GM19452 (cell line): ENCODE data around the gene ZMYND11.
"Not testable (repeated sequence)": the region's sequence is repeated elsewhere in the genome, so short reads cannot be mapped to it uniquely, and the experiment has no call there.

ENCODE experiments used
- ATAC-seq: cut with Tn5 transposase; IDR thresholded peaks from one replicate; pipeline ENCODE4 v1.9.1; 2021; ENCODE audit not compliant: unreplicated experiment

Gene ZMYND11

DNA sequence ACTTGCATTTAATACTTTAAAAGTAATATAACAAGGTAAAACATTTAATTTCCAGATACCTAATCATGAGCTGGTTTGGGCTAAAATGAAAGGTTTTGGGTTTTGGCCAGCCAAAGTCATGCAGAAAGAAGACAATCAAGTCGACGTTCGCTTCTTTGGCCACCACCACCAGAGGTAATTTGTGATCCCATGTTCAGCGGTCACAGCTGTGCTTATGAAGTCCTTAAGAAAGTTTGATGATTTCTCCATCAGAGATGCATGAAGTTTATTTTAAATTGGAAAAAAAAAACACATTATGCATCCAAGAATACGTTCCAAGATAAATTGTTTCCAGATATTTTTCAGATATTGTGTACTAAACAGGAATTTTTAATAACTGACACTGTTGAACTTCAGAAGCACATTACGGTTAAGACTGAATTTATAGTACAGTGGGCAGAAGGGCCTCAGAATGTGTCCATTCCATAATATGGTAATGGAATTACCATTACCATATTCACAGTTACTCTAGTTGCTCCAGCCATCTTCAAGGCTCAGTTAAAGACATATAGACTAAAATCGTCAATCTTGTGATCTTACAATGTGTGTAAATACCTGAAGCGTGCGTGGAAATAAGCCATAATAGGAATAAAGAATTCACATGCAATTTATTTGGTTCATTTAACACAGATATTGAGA is 106.8 kb downstream of the ZMYND11 start:
- no peak for ATAC-seq

DNA sequence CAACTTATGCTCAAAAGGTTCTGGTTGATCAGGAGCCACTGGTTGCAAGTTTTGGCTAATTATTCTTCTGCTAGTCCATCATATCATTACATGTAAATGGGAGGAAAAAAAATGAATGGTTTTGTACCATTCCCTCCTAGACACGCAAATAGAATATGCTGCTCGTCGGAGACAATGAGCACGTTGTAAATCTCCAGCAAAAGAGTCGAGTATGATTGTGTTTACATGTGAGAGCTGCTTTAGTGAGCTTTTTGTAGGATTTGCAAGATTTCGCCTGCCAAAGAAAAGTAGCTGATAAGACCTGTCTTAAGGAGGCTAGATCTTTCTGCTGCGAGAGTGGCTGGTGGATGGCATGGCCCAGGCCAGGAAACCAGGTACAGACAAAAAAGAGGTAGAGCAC is 109.0 kb downstream of the ZMYND11 start:
- no peak for ATAC-seq

DNA sequence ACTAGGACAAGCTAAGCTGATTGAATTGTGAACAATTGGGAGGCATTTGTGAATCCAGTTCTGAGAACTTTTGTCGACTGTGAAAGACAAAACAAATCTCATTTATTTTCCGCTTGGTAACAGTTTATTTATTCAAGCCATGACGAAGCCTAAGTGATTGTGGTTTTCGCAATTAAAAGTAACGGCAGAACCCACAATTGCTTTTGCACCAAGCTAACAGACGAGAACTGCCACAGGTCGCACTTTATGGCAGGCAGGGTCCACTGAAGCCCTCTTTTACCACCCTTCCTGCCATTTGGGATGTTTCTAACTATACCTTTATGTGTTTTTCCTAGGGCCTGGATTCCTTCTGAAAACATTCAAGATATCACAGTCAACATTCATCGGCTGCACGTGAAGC is 111.2 kb downstream of the ZMYND11 start:
- ATAC-seq = no peak

DNA sequence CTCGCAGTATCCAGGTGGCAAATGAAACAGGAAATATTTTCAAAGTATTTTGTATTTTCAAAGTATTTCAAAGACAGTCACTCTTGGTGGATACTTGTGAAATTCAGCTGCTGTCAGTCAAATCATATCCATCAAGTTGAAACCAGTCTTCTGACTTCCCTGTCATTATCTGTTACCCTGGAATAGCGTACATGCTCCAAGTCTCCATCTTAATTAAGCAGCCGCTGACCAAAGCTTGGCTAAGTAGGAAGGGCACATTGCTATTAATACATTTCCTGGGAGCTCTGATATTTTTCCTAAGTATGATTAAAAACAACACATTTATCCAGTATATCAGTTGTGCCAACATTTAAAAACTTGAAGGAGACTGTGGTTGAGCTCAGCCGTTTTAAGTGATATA is 112.2 kb downstream of the ZMYND11 start:
- ATAC-seq = no peak

DNA sequence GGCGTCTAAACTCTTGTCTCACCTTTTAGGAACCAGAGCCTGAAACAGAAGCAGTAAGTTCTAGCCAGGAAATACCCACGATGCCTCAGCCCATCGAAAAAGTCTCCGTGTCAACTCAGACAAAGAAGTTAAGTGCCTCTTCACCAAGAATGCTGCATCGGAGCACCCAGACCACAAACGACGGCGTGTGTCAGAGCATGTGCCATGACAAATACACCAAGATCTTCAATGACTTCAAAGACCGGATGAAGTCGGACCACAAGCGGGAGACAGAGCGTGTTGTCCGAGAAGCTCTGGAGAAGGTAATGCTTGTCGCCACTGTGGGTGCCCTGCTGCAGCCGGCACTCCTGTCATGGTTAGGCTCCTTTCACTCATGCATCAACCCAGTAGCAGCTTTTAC is 113.1 kb downstream of the ZMYND11 start:
- no peak for ATAC-seq

DNA sequence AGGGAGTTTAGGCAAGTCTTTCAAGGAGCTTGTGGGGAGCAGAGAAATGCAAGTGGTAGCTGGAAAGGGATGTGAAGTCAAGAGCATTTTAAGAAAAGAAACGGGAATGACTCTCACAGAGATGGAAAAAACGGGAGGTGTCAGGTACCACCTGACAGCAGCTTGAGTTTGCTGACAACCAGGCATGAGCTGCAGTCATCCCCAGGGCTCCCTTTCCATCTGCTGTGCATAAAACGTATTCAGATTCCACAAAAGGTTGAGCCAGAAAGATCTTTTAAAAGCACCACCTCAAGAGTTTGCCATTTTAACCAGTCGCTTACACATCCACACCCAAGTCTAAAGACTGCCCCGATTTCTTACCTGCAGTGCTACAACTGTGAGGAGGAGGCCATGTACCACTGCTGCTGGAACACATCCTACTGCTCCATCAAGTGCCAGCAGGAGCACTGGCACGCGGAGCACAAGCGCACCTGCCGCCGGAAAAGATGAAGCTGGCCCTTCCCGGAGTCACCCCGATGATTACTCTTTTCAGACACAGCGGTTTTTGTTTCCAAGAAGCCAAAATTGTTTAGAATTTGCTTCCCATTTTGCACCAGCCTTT is 116.8 kb downstream of the ZMYND11 start:
- no peak for ATAC-seq

DNA sequence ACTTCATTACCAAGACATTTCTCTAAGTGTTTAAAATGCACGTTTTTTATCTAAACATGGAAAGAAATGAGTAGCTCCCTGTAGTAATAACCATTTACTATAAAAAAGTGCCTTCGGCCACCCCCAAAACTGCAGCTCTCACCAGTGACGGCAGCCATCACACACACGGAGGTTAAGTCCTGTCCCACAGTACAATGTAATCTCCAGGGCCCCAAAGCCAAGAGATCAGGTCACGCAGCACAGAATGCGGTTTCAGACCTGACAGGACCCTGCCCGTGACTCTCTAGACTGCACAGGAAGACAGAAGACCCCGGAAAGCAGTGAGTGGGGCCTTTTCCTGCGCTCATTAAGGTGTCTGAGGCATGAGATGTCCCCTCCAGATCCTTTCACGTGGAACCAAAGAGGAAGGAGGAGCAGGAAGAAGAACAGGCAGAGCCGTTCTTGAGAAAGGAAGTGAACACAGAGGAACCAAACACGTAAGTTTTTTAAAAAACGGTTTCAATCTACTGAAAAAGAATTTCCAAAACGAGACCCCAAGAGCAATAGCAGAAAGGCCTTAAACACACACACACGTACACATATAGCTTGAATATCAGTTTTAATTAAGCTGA is 125.7 kb downstream of the ZMYND11 start:
- ATAC-seq = no peak

DNA sequence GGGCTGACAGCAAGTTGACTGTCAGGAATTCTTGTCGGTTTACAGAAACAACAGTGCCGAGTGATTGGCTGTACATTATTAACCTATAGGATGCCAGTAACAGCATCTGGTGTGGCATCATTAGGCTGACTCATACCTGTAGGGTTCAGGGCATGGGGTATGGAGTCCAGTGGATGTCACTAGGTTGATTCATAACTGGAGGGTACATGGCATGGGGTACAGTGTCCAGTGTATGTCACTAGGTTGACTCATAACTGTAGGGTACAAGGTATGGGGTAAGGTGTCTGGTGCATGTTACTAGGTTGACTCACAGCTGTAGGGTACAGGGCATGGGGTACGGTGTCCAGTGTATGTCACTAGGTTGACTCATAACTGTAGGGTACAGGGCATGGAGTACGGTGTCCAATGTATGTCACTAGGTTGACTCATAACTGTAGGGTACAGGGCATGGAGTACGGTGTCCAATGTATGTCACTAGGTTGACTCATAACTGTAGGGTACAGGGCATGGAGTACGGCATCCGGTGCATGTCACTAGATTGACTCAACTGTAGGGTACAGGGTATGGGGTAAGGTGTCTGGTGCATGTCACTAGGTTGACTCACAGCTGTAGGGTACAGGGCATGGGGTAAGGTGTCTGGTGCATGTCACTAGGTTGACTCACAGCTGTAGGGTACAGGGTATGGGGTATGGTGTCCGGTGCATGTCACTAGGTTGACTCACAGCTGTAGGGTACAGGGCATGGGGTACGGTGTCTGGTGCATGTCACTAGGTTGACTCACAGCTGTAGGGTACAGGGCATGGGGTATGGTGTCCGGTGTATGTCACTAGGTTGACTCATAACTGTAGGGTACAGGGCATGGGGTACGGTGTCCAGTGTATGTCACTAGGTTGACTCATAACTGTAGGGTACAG is 129.2 kb downstream of the ZMYND11 start:
- ATAC-seq = not testable (repeated sequence)

DNA sequence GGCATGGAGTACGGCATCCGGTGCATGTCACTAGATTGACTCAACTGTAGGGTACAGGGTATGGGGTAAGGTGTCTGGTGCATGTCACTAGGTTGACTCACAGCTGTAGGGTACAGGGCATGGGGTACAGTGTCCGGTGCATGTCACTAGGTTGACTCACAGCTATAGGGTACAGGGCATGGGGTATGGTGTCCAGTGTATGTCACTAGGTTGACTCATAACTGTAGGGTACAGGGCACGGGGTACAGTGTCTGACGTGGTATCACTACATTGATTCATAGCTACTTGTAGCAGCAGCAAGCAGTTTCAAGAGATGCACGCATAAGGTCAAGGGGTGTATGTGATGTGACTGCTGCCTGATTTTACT is 129.8 kb downstream of the ZMYND11 start:
- not testable (repeated sequence) for ATAC-seq

DNA sequence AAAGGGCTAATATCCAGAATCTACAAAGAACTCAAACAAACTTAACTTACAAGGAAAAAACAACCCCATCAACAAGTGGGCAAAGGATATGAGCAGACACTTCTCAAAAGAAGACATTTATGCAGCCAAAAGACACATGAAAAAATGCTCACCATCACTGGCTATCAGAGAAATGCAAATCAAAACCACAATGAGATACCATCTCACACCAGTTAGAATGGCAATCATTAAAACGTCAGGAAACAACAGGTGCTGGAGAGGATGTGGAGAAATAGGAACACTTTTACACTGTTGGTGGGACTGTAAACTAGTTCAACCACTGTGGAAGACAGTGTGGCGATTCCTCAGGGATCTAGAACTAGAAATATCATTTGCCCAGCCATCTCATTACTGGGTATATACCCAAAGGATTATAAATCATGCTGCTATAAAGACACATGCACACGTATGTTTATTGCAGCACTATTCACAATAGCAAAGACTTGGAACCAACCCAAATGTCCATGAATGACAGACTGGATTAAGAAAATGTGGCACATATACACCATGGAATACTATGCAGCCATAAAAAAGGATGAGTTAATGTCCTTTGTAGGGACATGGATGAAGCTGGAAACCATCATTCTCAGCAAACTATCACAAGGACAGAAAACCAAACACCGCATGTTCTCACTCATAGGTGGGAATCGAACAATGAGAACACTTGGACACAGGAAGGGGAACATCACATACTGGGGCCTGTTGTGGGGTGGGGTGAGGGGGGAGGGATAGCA is 130.7 kb downstream of the ZMYND11 start:
- ATAC-seq = not testable (repeated sequence)

DNA sequence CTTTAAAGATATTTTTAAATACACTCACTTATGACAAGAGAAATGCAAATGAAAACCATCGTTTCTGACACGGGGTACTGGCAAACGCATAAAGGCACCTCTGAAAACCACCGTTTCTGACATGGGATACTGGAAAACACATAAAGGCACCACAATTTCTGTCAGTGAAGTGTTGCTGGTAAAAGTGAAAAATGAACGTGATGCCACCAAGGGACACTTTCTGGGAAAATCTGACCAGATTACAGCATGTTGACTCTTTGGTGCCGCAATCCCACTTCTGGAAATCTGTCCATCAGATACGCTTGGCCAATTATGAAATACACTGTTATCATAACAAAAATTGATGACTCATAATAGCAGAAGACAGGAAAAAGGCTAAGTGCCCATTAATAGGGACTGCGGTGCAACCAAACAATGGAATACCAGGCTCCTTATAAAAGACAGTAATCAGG is 131.7 kb downstream of the ZMYND11 start:
- no peak for ATAC-seq

DNA sequence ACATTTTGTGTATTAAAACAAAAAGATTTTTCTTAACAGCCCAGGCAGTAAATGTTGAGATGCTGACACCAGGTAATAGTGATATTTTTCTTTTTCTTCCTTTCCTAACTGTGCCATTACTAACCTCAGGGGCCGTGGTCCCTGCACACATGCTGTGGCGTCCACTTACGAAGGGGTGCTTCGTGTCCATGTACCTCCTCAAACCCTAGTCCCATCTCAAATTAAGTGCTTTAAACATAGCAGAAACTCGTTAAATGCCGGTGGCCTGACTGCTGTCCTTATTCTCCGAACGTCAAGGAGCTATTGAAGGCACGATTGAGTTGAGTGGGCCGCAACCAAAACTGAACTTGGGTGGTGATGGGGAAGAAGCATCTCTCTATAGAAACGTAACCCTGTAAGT is 132.4 kb downstream of the ZMYND11 start:
- no peak for ATAC-seq

DNA sequence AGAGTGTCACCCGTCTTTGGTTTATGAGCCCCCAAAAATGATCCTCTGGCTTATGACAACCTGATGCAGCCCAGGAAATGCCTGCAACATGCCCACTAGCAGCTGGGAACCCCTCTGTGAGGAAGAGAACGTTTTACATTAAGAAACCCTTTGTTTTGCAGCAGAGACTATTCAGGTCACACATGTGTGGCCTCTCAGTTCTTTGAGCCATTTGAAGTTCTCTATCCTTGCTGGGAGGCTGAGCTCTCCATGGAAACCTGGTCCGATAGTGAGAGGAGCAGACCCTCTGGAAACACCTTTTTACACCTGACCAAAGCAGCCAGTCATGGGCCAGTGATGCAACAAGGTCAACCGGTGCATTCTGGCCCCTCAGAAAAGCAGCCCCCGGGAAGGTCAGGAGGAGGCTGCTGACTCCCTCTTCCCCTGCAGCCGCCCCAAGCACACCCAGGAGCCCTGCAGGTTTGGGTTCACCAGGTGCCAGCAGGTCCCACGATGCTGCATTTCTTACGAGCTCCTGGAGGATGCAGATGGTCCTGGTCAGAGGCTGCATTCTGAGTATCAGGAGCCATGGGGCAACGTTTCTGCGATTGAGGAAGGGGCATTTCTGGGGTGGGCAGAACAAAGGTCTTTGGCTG is 134.3 kb downstream of the ZMYND11 start:
- no peak for ATAC-seq

DNA sequence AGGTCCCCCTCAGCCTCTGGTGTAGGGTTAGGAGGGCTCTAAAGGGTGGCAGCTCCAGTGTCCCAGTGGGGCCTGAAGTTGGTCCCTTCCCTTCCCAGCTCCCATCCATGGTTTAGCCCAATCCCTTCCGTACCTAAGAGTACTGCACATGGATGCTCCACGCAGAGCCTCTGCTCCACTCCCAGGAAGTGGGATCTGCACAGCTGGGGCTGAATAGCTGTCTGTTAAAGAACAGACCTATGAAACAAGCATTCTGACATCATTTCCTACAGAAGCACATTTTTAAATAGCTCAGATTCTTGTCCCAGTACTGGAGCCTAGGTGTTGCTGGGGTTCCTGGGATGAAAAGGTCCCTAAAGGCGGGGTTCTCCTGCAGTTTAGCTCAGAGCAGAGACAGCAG is 135.9 kb downstream of the ZMYND11 start:
- ATAC-seq = no peak

DNA sequence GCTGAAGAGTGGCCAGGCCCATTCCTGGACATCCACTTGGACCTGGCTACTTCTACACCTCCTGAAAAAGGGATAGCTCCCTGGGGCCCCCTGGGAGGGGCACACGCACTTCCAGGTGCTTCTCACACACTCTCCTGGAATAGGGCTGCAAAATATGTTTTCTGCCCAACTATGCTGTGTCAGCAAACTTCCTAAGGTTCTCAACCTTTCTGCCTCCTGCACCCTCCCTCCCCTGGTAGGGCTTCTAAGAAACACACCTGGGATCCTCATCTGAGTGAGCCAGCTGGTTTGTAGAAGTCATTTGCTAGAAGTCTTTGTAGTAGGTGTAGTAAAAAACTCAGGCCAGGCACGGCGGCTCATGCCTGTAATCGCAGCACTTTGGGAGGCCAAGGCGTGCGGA is 136.5 kb downstream of the ZMYND11 start:
- ATAC-seq = no peak

DNA sequence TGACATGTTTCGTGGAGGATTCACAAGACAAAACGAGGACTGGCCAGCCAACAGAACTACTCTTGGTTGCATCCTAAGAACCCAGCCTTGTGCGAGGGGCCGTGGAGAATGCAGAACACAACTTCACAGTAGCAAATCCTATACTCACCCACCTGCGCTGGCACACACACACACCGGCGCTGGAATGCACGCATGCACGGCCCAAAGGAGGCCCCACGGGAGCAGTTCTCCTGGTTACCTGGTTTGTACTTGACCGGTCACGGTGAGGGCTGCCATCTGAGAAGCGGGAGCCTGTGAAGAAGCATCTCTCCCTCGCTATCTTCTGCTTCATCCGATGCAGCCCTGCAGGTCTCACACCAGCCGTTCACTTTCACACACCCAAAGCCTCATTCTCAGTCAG is 137.8 kb downstream of the ZMYND11 start:
- ATAC-seq = no peak

DNA sequence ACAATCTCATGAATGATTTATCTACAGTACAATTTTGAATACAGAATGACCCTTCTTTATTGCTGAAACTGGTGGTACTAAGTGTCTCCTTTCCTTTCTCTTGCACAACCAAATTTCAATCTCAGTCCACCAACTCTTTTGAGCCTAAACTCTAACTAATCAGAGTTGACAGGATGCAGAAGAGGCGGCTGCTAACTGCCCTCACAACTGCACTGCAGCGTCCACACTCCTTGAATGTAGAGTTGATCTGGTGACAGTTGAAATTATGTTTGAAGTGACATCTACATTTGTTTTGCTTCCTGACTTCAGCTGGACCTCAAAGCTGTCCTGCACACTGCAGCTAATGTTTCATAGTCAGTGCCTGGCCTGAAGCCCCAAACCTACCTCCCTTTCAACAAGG is 139.6 kb downstream of the ZMYND11 start:
- ATAC-seq = no peak

DNA sequence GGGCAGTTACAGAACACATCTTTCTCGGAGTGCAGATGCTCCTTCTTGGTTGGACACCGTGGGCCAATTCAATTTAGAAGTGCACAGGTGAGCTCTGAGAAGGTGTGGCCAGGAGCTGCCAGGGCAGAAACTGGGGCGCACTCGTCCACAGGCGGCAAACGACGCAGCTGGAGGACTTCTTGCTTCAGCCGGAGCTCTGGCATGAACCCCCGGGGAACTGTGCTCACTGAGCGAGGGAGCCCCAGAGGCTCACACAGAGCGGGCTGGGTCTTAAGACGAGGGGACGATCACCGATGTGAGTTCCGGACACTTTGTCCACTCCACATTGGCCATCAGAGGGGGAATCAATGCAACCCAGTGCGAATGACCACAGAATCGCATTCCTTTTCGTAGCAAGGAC is 140.4 kb downstream of the ZMYND11 start:
- ATAC-seq = no peak

DNA sequence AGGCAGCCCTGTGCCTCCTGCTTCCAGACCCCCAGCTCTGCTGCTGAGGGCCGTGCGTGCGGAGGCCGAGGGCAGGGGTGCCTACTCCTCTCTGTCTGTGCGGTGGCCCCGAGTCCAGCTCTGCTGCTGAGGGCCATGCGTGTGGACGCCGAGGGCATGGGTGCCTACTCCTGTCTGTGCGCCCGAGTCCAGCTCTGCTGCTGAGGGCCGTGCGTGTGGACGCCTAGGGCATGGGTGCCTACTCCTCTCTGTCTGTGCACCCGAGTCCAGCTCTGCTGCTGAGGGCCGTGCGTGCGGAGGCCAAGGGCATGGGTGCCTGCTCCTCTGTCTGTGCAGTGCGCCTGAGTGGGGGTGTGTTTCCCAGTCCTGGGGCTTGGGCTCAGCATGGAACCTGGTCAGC is 142.7 kb downstream of the ZMYND11 start:
- no peak for ATAC-seq

DNA sequence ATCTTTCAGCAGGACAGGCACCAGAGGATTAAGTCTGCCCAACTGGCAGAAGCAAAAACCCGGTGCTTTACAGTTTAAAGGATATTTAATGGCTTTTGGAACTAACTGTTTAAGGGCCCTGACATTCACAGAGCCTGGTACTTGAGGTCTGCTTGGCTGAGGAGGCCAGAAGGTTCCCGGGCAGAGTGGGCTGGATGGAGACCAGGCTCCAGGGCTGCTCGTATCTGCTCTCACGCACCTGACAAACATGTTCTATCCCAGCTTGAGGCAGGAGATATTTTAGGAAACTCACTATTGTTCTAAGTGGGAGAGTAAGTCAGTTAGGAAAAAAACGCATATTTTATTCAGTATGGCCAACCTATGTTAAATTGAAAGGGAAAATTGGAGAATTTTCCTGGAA is 143.5 kb downstream of the ZMYND11 start:
- no peak for ATAC-seq
